Coronary artery (tissue), 2 donors: Measurements from ENCODE around the gene PHETA1.

Source experiments
- DNase-seq: peaks from one replicate; pipeline ENCODE4 v3.0.0-alpha.2; 2017; ENCODE audit warnings: low spot score
- H3K27ac ChIP-seq, 2 donors: fragments of 200-600 bp; sonication (generic); one replicate each; pipeline ENCODE4 v1.5.1; 2016 to 2019
- H3K4me3 ChIP-seq: fragments of 200-600 bp; sonication (generic); 2 replicates; pipeline ENCODE4 v1.5.1; 2016; ENCODE audit warnings: mild to moderate bottlenecking, moderate library complexity
- CTCF ChIP-seq: fragments of 200-600 bp; sonication (generic); IDR thresholded peaks from one replicate; pipeline ENCODE4 v1.5.1; 2019; ENCODE audit warnings: antibody characterized with exemption

The PHETA1 gene

GRCh38 chr12:111314953-111315539 lies 53.8 kb downstream of the PHETA1 start:
- H3K4me3 ChIP-seq = no peak overlapping the region
- peak overlapping the region in 1 of 2 donors; percentile 5 for H3K27ac ChIP-seq

GRCh38 chr12:111313833-111314259 lies 55.0 kb downstream of the PHETA1 start:
- peak; percentile 90 for TF ChIP-seq CTCF
- Histone ChIP-seq H3K4me3 (peak overlapping the region; percentile 26), H3K27ac (no peak overlapping the region)
- peak; percentile 78 for DNase-seq

More at GRCh38 chr12:111314953-111315539, 53.8 kb downstream of the PHETA1 start:
- no peak for DNase-seq
- no peak for TF ChIP-seq CTCF

- Histone ChIP-seq H3K4me3 (no peak overlapping the region), H3K27ac (no peak overlapping the region)
- DNase-seq = no peak
- TF ChIP-seq CTCF = no peak
These were observed 56.2 kb downstream of the PHETA1 start for GRCh38 chr12:111312708-111313107.

- Histone ChIP-seq H3K27ac (no peak overlapping the region), H3K4me3 (no peak overlapping the region)
- no peak for TF ChIP-seq CTCF
- no peak for DNase-seq
These were observed 56.9 kb downstream of the PHETA1 start for GRCh38 chr12:111312016-111312415.

GRCh38 chr12:111311011-111311410 lies 57.9 kb downstream of the PHETA1 start:
- DNase-seq = no peak
- H3K4me3 ChIP-seq = no peak overlapping the region
- H3K27ac ChIP-seq = no peak overlapping the region
- TF ChIP-seq CTCF = no peak
